SH-SY5Y (cell line): Measurements from ENCODE around the gene EDIL3.

Experiments
- GATA2 ChIP-seq: IDR thresholded peaks from 2 replicates; pipeline ENCODE4 v1.6.1; 2011; ENCODE audit warnings: mild to moderate bottlenecking, low read depth, low read length
- GATA3 ChIP-seq: IDR thresholded peaks from 2 replicates; pipeline ENCODE4 v1.6.1; 2011; ENCODE audit warnings: low read depth, mild to moderate bottlenecking, low read length, moderate library complexity

The EDIL3 gene

DNA sequence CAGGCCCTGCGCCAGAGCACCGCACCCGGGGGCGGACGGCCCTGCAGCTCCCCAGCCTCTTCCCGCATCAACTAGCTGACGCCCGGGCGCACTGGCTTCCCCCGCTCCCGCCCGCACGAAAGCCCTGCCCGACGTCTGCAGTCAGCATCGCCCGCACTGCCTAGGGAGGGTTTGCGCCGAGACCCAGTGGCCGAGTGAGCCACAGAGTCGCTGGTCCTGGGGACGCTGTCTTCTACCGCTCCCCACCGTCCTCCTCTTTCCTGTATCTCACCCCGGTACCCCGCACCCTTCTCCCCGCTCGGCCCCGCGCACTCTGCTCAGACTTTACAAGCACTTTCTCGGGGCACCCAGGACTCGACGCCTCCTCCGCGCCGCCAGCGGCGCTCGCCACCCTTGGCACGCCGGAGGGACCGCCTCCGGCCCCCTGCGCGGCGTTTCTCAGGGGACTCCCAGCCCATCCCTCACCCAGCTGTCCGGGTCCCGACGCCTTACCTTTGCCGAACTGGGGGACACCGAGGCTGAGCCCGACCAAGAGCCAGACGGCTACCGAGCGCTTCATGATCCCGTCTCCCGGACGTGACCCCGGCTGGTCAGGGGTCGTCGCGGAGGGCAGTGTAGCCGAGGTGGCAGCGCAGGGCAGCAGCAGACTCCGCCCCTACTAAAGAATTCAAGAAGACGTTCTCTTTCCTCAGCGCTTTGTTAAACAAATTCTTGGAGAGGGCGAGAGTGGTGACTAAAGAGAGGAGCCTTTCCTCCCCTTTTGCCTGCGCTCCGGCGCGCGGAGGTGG, 670 bp downstream of the EDIL3 start:
- no peak for TF ChIP-seq GATA2
- TF ChIP-seq GATA3 = no peak

DNA sequence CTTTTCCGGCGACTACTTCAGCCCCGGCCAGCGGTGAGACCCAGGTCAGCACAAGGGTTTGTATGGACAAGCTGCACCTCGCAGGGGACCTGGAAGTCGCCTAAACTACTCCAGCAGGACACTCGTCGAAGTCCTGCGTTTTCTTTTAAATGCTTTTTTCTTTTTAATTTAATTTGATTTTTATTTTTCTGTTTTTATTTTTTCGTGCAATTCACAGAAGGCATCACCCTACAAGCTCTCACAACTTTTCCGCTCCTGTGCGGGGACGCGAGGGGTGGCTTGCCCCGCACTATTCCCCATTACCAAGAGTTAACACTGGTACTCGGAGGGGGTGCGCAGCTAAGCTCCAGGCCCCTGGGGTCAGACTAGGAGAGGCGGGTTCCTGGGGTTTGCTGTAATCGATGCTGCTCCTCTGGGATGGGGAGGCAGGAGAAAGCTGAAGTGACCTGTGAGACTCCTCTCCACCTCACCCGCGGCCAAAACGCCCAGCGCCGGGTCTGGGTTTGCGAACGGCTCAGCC, 1.3 kb downstream of the EDIL3 start:
- TF ChIP-seq GATA2 (no peak), GATA3 (no peak)

DNA sequence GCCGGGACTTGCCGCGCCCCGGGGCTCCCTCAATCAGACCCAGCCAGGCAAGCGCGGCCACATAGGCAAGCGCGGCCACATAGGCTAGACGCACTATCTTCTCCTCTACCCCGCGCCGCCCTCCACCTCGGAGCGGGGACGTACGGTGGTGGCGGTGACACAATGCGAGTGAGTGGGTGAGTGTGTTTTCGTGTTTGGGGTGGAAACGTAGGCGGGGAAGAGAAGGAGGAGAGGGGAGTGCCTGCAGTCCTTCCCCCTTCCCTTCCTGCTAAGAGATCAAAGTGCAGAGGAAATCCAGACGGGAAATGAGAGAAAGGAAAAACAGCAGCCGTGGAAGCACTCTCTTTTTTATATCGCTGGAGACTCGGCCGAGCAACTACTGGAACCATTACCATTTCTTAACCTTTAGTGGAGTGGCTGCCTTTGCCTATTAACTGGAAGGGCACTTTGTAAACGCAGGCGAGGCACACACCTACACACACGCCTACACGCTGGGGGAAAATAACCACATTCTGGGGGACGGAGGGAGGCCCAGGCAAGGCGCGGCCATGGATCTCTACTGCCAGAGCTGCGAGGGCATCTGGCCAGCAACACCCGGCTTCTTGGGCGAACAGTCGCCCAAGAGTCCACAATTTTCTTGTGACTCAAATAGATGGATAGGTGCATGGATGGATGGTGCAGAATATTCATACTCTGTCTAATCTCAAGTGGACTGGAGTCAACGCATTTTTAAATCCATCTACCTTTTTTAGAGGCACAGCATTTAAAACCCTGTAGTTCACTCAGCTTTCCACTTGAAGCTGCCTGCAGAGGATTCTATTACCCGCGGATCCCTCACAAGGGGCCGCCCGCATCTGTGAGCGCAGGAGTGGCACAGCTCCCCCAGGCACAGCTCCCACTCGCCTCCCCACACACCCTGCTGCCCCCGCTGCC, 2.1 kb downstream of the EDIL3 start:
- TF ChIP-seq GATA2 (no peak), GATA3 (no peak)

DNA sequence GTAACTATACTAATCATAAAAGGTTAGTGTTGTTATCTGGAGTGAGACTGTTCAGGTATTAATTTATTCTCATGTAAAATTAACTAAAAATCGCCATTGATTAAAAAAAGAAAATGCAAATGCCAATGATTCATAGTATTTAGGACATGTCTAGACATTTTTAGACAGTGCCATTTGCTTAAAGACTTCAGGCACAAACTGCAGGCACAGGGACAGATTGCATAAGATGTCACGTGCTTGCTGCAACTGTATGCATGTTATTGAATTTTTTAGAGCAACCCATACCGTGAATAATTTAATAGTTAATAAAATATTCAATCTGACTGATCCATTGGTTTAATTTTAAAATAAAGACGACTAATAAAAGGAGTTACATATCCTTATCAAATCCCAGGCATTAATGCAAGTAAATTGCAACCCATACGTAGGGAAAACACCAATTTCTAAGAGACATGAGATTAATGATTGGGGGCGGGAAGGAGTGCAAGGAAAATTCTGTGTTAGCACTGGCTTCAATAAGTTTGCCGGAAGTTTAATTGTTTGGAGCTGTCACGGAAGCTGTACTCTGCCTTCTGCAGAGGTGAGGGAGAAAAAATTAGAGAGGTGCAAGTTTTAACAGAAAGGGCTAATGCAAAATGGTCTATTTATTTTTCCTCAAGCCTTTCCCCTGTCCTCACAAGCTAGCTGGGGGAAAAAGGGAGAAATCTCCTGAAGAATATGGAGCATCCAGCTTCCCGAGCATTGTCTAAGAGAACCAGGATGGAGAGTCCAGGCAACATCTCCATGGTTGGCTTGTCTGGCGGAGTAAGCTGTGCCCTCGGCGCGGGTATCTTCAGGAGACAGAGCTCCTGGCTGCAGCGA, 2.9 kb downstream of the EDIL3 start:
- no peak for TF ChIP-seq GATA3

DNA sequence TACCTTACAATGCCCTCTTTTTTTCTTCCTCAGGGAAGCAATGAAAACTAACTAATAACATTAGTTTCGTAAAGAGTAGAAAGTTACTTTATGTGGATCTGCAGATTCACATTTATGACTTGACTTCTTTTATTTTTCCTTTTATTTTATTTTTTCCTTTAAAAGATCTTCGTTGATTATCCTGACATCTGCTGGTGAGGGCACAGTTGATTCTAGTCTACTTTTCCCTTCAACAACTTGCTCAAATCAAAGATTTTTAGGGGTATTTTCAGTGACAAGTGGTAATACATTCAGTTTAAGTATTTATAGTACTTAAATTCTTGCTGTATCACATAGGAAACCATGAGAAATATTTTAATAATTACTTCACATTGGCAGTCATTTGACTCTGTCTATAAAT, 4.9 kb downstream of the EDIL3 start:
- TF ChIP-seq GATA2 = no peak
- no peak for TF ChIP-seq GATA3

DNA sequence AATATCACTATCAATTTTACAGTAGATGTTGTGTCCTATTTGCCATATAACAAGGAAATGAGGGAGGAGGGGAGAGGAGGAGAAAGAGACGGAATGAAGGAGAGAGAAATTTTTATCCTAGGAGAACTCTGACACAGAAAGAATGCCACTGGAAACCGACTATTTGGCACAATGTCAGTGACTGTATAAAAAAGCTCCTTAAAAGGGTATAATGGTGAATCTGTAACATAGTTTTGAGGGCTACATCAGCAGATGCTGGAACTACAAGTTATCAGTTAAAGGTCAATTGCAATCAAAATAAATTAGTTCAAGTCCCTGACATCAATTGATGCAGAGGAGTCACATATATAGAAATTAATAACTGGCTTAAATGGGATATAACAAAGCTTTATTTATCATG, 5.7 kb downstream of the EDIL3 start:
- no peak for TF ChIP-seq GATA2
- no peak for TF ChIP-seq GATA3

DNA sequence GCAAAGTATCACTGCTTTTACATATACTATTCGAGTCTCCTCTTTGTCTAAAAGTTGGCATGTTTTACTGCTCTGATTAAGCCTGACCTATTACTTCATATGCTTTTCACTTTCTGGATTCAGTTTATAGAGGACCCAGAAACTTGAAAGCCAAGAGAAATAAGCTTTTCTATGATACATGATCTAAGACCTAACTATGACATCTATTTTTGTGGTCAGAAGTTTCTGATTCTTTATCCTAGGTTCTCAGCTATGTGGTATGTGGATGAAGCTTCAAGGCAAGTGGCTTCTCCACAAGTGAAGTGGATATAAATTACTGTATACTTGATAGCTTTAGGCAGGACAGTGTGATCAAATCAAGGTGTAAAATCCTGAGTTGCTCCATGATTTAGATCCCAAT, 6.3 kb downstream of the EDIL3 start:
- no peak for TF ChIP-seq GATA2
- TF ChIP-seq GATA3 = no peak

DNA sequence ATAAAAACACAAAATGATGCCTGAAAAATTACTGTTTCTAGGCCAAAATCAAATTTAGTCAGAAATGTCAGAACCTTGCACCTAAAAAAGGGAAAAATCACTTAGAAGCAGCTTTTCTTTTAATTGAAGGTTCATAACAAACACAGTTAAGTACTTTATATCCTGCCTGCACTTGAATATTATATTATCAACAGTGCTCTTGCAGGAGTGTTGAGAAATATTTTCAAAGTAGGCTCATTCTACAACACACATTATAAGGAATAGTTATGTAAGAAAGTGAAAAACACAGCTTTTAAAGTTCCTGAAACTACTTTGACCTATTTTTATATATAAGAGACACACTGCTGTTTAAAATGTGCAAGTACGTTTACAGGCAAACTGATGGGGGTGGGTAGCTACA, 8.3 kb downstream of the EDIL3 start:
- TF ChIP-seq GATA3 = no peak

DNA sequence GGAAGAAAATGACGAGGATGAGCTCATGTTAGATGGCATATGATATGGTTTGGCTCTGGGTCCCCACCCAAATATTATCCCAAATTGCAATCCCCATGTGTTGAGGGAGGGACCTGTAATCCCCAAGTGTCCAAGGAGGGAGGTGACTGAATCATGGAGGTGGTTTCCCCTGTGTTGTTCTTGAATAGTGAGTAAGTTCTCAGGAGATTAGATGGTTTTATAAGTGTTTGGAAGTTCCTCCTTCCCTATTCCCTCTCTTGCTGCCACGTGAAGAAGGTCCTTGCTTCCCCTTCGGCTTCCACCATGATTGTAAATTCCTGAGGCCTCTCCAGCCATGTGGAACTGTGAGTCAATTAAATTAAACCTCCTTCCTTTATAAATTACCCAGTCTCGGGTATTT, 10.1 kb downstream of the EDIL3 start:
- TF ChIP-seq GATA3 (no peak), GATA2 (no peak)

DNA sequence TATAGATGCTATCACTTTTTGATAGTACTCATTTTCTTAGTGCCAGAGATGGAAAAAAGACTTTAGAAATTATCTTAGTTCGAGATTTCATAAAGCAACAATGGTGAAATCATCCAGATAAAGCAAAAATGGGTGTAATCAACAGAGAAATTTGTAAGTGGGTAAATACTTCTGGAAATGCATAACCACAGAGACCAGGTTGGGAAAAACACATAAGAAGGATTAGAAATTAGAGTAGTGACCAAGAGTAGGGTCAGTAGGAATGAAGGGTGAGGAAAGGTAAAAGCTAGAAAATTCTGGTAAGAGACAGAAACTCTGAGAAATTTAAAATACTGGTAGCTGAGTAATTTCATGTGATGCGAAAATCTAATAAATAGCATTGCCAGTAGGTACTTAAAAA, 11.2 kb downstream of the EDIL3 start:
- no peak for TF ChIP-seq GATA2
- no peak for TF ChIP-seq GATA3

DNA sequence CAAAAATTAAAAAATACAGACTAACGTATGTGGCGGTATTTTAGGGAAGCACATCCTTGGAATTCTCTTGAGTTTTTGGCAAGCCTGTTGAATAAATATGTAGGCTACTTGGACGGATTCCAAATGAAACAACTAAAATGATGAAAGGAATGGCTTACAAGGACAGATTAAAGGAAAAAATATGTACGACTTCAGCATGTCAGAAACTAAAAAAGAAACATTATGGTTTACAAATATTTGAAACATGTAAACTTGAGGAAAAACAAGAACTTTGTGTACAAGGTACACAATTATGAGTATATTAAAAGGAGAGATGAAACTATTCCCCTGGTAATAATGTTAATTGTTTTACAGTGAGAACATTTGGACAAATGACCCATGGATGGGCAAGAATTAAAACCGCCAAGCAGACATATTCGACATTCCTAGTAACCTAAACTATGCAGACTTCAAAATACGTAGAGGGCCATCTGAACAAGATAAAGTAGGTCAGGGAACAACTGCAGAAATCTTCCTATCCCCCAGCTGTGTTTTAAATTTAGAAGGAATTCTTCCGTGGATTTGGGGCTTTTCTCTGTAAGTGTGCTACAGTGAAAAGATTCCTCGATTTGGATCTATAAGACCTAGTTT, 12.5 kb downstream of the EDIL3 start:
- TF ChIP-seq GATA3 = no peak
- no peak for TF ChIP-seq GATA2

DNA sequence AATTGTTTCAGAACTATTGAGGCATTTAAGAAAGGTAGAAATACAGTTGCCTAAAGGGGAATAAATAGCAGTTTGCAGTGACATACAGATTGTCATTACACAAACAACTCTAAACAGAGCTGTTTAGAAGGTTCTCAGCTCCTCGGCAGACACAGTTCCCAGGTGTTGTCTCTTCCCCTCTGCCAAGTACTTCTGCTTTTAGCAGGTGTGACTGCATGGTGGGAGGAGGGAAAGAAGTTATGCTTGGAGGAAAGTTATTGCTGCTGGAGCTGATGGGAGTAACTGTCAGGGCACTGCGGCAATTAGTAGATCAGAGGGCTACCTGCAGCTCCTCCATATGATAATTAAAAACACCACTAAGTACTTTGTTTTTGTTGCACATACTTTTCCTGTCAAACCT, 14.5 kb downstream of the EDIL3 start:
- TF ChIP-seq GATA2 = no peak
- no peak for TF ChIP-seq GATA3

DNA sequence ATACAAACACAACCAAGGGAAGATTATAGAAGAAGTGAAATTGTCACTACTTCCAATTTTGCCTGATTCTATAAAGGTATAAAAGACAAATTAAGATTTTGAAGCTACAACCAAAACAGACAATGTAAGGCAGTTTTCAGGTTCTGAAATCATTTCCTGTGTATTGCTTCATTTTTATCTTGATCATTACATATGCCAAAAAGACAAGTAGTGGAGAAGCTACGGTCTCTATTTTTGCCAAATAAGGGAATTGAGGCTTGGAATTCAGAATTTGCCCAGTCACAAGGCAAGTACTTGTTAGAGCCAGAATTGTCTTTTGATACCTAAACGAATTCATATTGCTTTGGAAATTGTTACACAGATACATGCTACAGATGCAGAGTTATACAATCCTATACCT, 20.6 kb downstream of the EDIL3 start:
- no peak for TF ChIP-seq GATA3
- no peak for TF ChIP-seq GATA2
